Activated CD8-positive, alpha-beta memory T cell treated with anti-CD3 and anti-CD28 coated beads for 36 hours (primary cell): ENCODE results near the gene ATP6V1G1. TPM values are rescaled to one million over a fixed set of nuclear protein-coding genes. Genes with fewer than 3 reads are reported as not detected.

Experiments
- CTCF ChIA-PET: fragments of 350-600 bp; sonication (Branson Sonifier 250); formaldehyde crosslinking; loops from one replicate; lab custom pipeline; 2021; ENCODE audit warnings: antibody characterized with exemption; lab: Charles Lee
- POLR2A ChIA-PET: fragments of 350-600 bp; sonication (Branson Sonifier 250); formaldehyde crosslinking; loops from one replicate; lab custom pipeline; 2021; ENCODE audit warnings: antibody characterized with exemption; lab: Charles Lee
- total RNA-seq, 2 experiments: library from RNA; stranded (reverse); gene quantifications; one replicate each; pipeline ENCODE4 v1.2.3, GENCODE V29; 2021

Gene ATP6V1G1
- total RNA-seq, 2 experiments from 2014 or later: 39.6 to 41.8 TPM

- ChIA-PET CTCF (interaction anchor here (1.2 kb wide), 1 partner anchor 11 kb away, joined by 5 read pairs; no protein-coding TSS in a partner anchor), POLR2A (no interaction called here)
Observed at GRCh38 chr9:114627553-114627952, 40.0 kb downstream of the ATP6V1G1 start.

DNA sequence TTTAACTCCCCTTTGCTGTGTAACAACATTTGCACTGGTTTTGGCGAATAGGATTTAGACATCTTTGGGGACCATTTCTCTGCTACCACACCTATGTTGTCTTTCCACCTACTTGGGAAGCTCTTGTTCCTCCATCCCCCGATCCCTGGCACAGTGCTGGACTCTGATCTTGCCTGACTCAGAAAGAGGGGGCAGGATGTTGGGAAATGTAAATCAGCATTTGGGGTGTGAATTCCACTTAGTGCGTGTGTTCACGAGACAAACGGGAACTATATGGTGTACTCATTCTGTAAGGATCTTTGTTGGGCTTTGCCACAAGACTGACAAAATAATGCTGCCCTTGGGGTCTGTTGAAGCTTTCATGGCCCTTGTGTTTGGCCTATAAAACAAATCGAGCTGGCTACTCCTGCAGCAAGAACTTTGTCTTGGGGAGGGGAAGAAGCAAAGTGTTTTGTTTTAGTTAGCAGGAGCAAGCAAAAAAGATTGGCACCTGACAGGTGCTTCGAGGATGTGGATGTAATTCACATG lies 42.1 kb downstream of the ATP6V1G1 start:
- CTCF ChIA-PET: no interaction called here
- POLR2A ChIA-PET: no interaction called here

DNA sequence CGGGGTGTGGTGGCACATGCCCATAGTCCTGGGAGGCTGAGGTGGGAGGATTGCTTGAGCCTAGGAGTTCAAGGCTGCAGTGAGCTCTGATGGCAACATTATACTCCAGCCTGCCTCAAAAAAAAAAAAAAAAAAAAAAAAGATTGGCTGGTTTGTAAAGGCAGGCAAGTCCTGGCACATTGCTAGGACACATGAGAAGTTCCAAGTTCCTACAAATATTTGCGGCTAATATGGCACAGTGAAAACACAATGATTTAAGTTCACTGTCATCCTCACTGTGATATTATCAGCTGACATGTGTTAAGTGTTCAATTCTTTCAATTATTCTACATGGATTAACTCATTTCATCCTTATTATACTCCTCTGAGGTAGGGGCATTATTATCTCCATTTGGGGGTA lies 43.6 kb downstream of the ATP6V1G1 start:
- ChIA-PET CTCF (interaction anchor here (0.7 kb wide), 1 partner anchor 216 kb away, joined by 4 read pairs; no protein-coding TSS in a partner anchor), POLR2A (no interaction called here)

GRCh38 chr9:114633438-114634089 lies 46.0 kb downstream of the ATP6V1G1 start:
- CTCF ChIA-PET: no interaction called here
- POLR2A ChIA-PET: no interaction called here

DNA sequence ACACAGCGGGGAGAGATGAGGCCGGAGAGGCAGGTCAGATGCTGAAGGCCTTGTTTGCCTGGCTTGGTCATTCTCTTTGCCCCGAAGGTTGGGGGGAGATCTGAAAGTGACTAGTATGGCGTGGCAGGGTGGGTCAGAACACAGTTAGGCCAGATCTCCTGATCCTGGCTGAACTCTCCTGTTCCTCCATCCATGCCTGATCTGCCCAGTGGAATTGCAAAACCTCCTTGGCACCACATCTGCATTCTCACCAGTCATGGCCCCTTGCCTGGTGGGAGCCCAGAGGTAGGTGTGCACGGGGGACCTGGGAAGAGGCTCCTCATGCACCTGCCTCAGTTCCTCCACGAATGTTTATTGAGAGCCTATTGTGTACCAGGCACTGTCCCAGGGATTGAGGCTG lies 46.8 kb downstream of the ATP6V1G1 start:
- ChIA-PET CTCF (no interaction called here), POLR2A (no interaction called here)

- ChIA-PET CTCF (no interaction called here), POLR2A (no interaction called here)
Observed at GRCh38 chr9:114638404-114638803, 50.8 kb downstream of the ATP6V1G1 start.

GRCh38 chr9:114641967-114642366 lies 54.4 kb downstream of the ATP6V1G1 start:
- ChIA-PET CTCF (no interaction called here), POLR2A (no interaction called here)

DNA sequence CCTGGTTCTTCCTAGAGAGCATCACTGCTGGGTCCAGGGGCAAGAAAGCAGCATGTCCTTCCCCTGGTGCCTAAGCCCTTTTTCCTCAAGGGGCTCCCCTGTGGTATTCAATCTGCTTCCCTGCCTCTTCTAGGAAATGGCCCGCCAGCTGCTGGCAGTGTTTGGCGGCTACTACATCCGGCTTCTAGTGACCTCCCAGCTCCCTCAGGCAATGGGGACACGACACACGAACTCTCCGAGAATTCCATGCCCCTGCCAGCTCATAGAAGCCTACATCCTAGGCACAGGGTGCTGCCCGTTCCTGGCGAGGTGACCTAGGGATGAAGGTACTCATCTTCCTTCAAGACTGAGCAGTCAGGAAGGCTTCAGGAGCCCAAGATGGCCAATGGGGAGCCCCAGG lies 55.4 kb downstream of the ATP6V1G1 start:
- ChIA-PET CTCF (interaction anchor here (2.3 kb wide), 1 partner anchor 10 kb away, joined by 9 read pairs; no protein-coding TSS in a partner anchor), POLR2A (no interaction called here)

- CTCF ChIA-PET: interaction anchor here (2.3 kb wide), 1 partner anchor 9 kb away, joined by 9 read pairs; no protein-coding TSS in a partner anchor
- POLR2A ChIA-PET: no interaction called here
Observed at GRCh38 chr9:114643896-114644295, 56.3 kb downstream of the ATP6V1G1 start.

Other genes starting within 250 kb of the ATP6V1G1 start
- 100 to 1,000 TPM; 106 to 107 TPM for gene AKNA, start 199.8 kb upstream of the ATP6V1G1 start, total RNA-seq
- 1 to 10 TPM; 9.6 to 9.9 TPM for gene WHRN, start 82.3 kb upstream of the ATP6V1G1 start, total RNA-seq
- gene TMEM268, start 23.5 kb downstream of the ATP6V1G1 start, total RNA-seq: 10 to 100 TPM; 25.4 to 25.5 TPM
- gene TEX53, start 70.0 kb downstream of the ATP6V1G1 start, total RNA-seq: not detected
- under 1 TPM in 1 of 2 experiments, not detected in 1; 0.69 TPM for gene TEX48, start 94.4 kb downstream of the ATP6V1G1 start, total RNA-seq
- gene TNFSF15, start 218.3 kb downstream of the ATP6V1G1 start, total RNA-seq: under 1 TPM; 0.23 to 0.29 TPM